ENCODE results near the gene PPP1R14D. TPM values are rescaled to one million over a fixed set of nuclear protein-coding genes. Genes with fewer than 3 reads are reported as not detected.

Gene PPP1R14D, protein sequence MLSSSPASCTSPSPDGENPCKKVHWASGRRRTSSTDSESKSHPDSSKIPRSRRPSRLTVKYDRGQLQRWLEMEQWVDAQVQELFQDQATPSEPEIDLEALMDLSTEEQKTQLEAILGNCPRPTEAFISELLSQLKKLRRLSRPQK
- total RNA-seq = not detected in 2 replicates

GRCh38 chr15:40828447-40829036 lies at the start of gene PPP1R14D:
Gene PPP1R14D (minus strand): TSS chr15:40828708. CDS start chr15:40828641, 67 bp downstream.

DNA sequence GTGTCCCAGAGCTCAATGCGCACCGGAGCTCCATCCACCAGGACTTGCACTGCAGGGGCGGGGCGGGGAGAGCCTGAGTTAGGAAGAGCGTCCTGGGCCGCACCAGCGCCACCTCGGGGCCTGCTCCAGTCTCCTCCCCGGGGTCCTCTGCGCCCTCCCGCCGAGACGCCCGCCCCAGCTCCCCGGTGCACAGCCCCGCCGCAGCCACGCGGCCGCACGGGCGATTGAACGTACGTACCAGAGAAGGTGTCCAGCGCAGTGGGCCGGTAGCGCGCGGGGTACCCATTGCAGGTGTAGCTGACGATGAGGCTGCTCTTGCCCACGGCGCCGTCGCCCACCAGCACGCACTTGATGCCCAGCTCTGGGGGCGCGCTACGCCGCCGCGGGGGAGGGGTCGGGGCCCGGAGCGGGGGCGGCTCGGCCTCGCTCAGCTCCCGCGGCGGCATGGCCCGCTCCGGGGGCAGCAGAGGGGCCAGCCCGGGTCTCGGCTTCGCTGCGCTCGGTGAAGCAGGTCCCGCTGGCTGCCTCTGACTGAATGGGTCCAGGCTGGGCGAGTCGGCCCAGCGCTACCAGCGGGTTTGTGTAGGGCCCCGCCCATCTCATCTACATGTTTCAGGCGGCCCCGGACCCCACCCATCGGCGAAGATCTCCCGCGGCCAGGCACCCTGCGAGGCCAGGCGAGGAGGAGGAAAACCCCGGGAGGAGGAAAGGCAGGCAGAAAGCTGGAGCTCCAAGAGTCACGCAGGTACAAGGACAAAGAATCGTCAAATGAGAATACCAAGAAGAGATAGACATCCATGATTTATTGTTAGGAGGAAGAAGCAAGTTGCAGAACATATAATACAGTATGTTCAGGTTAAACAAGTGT lies 45.4 kb upstream of the PPP1R14D start, which contains the start of gene RHOV:
RHOV (minus strand) TSS at position 541 of the 868 bp plus-strand sequence; CDS start at position 446, 95 bp downstream.

GRCh38 chr15:40843885-40844695 lies 15.6 kb upstream of the PPP1R14D start, which contains the start of gene SPINT1:
Gene SPINT1 (plus strand): TSS chr15:40844048. CDS start chr15:40844555, 507 bp downstream.

GRCh38 chr15:40807028-40807887 lies 21.2 kb downstream of the PPP1R14D start, which contains the start of the genes DNAJC17 and ZFYVE19:
Gene DNAJC17 (minus strand): TSS chr15:40807473. CDS start chr15:40807446, 27 bp downstream.
Gene ZFYVE19 (plus strand): TSS chr15:40807089. CDS start chr15:40807590, 501 bp downstream.

DNA sequence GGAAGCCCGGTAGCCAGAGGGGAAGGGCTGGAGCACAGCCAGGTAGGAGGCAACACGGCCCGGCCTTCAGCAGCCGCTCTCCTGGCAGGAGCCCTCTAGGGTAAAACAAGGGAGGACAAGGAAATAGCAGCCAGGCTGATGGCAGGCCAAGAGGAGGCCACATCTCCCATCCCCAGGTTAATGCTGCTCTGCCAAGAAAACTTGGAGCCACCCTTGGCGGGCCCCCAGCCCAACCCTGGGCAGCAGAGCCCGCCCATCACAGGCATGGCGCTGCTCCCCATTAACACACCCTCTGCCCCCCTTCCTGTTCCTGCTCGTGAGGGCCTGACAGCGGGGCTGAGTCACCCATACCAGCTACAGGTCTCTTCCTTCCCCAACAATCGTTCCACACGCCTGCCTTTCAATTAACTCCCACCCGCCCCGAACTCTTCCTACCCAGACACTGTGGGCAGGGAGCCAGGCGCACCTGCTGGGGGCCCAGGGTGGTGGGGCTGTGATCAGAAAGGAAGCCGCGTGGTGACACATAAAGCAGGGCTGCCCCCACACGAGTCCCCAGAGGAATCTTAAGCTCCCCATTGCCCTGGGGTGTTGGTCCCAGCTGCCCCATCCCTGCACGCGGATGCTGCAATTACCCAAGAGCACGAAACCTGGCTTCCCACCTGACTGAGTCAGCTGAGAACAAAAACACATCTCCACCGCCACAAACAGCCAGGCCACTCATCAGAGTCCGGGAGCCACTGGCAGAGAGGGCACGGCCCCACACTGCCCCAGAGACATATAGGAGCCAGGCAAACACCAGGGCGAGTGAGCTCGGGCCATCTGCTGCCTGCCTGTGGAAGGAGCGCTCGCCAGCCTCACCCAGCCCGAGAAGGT lies 59.0 kb downstream of the PPP1R14D start, which contains the start of gene C15orf62:
C15orf62 (plus strand) TSS at position 707 of the 873 bp plus-strand sequence. CDS start 516 bp downstream, outside the sequence.

Other genes with a start within 250 kb of the PPP1R14D start
- gene KNL1, start 234.5 kb downstream of the PPP1R14D start, total RNA-seq = 0.36 and 0.68 TPM in 2 replicates
- gene RAD51, start 133.5 kb downstream of the PPP1R14D start, total RNA-seq = 0.28 and 0.34 TPM in 2 replicates
- 22.2 and 27.6 TPM in 2 replicates for gene RMDN3, start 73.5 kb downstream of the PPP1R14D start, total RNA-seq
- gene GCHFR, start 64.6 kb downstream of the PPP1R14D start, total RNA-seq = 4.3 and 15.7 TPM in 2 replicates
- 1.1 and 1.7 TPM in 2 replicates for gene C15orf62, start 58.7 kb downstream of the PPP1R14D start, total RNA-seq
- gene ZFYVE19, start 21.6 kb downstream of the PPP1R14D start, total RNA-seq = 18.8 and 30.3 TPM in 2 replicates
- 25.8 and 27.0 TPM in 2 replicates for gene DNAJC17, start 21.2 kb downstream of the PPP1R14D start, total RNA-seq
- 196 and 485 TPM in 2 replicates for gene SPINT1, start 15.3 kb upstream of the PPP1R14D start, total RNA-seq
- 6.2 and 37.3 TPM in 2 replicates for gene RHOV, start 45.5 kb upstream of the PPP1R14D start, total RNA-seq
- 23.2 and 47.6 TPM in 2 replicates for gene VPS18, start 65.7 kb upstream of the PPP1R14D start, total RNA-seq
- gene DLL4, start 100.6 kb upstream of the PPP1R14D start, total RNA-seq = under 0.01 and 0.07 TPM in 2 replicates
- gene CHAC1, start 124.8 kb upstream of the PPP1R14D start, total RNA-seq = 63.7 and 81.0 TPM in 2 replicates